A673 (cell line): ENCODE measurements around the gene AFAP1. TPM values are rescaled to one million over a fixed set of nuclear protein-coding genes. Genes with fewer than 3 reads are reported as not detected.

Source experiments
- BruUV-seq: library from RNA; stranded (reverse); fragments of 400-500 nt; replicated peaks from 2 replicates; lab custom pipeline; 2021; lab: Mats Ljungman, UMichigan
- CTCF ChIA-PET: fragments of 300-600 bp; sonication (Branson Sonifier 250); formaldehyde crosslinking; loops from one replicate; lab custom pipeline; 2022; ENCODE audit warnings: antibody characterized with exemption; lab: Charles Lee
- POLR2A ChIA-PET: fragments of 300-600 bp; sonication (Branson Sonifier 250); formaldehyde crosslinking; loops from one replicate; lab custom pipeline; 2022; ENCODE audit warnings: antibody characterized with exemption; ENCODE audit not compliant: low non-redundant PET; lab: Charles Lee
- DNase-seq: peaks from one replicate; pipeline ENCODE4 v3.0.0-alpha.2; 2015; ENCODE audit warnings: low spot score
- H3K27ac ChIP-seq: fragments of 200-600 bp; sonication (generic); 2 replicates; pipeline ENCODE4 v1.5.1; 2016; ENCODE audit warnings: mixed run types, low read depth, mild to moderate bottlenecking, mixed read lengths, antibody characterized with exemption, low read length; ENCODE audit not compliant: poor library complexity, severe bottlenecking
- H3K27me3 ChIP-seq: fragments of 200-600 bp; sonication (generic); replicated peaks from 2 replicates; pipeline ENCODE4 v1.6.1; 2017; ENCODE audit warnings: mixed run types, low read depth, mild to moderate bottlenecking, mixed read lengths, antibody characterized with exemption, low read length; ENCODE audit not compliant: insufficient read depth, poor library complexity
- H3K36me3 ChIP-seq: fragments of 200-600 bp; sonication (generic); 2 replicates; pipeline ENCODE4 v1.6.1; 2016; ENCODE audit warnings: mixed run types, mild to moderate bottlenecking, mixed read lengths, antibody characterized with exemption, low read length; ENCODE audit not compliant: insufficient read depth, poor library complexity, severe bottlenecking
- H3K4me1 ChIP-seq: fragments of 200-600 bp; sonication (generic); 2 replicates; pipeline ENCODE4 v1.6.1; 2017; ENCODE audit warnings: mixed run types, mild to moderate bottlenecking, mixed read lengths, antibody characterized with exemption, low read length; ENCODE audit not compliant: insufficient read depth, poor library complexity, severe bottlenecking
- H3K4me3 ChIP-seq: fragments of 200-600 bp; sonication (generic); 2 replicates; pipeline ENCODE4 v1.5.1; 2016; ENCODE audit warnings: low read depth, mixed run types, mild to moderate bottlenecking, mixed read lengths, low read length; ENCODE audit not compliant: poor library complexity, severe bottlenecking
- H3K9me3 ChIP-seq: fragments of 200-600 bp; sonication (generic); 2 replicates; pipeline ENCODE4 v1.6.1; 2016; ENCODE audit warnings: mixed run types, low read depth, mild to moderate bottlenecking, mixed read lengths, antibody characterized with exemption, low read length; ENCODE audit not compliant: poor library complexity, severe bottlenecking
- EZH2 ChIP-seq: fragments of 200-600 bp; sonication (generic); IDR thresholded peaks from 2 replicates; pipeline ENCODE4 v1.6.1; 2017; ENCODE audit warnings: borderline replicate concordance, low read depth, mild to moderate bottlenecking, mixed read lengths, antibody characterized with exemption, low read length; ENCODE audit not compliant: poor library complexity, severe bottlenecking
- intact Hi-C: fragments of 100-400 bp; cut with micrococcal nuclease; formaldehyde crosslinking; loops from one replicate; pipeline ENCODE4 v1.10.0; 2022; ENCODE audit not compliant: unreplicated experiment
- total RNA-seq: library from RNA; stranded (reverse); gene quantifications from 2 replicates; pipeline ENCODE4 v1.2.3, GENCODE V29; 2021
- TF ChIP-seq, protein P1 (sequence below): fragments of 300-800, 200-600 bp; sonication (generic); conservative IDR thresholded peaks from 2 replicates; pipeline ENCODE4 v1.5.1; 2017; ENCODE audit warnings: low read depth, mild to moderate bottlenecking, antibody characterized with exemption, low read length, moderate library complexity, mixed read lengths

Gene AFAP1
- total RNA-seq, 1 experiment from 2014 or later = 42.6 TPM

- Histone ChIP-seq H3K36me3 (no peaks in the 10 kb centered on the region), H3K9me3 (no peaks in the 10 kb centered on the region), H3K27ac (no peak overlapping the region), H3K27me3 (peaks cover 7% of the 10 kb centered on the region), H3K4me1 (no peaks in the 10 kb centered on the region), H3K4me3 (no peak overlapping the region)
- no peak for DNase-seq
- ChIA-PET CTCF (no interaction called here), POLR2A (no interaction called here)
- BruUV-seq = no TSS peak
- no peak for TF ChIP-seq EZH2
- TF ChIP-seq, protein P1, sequence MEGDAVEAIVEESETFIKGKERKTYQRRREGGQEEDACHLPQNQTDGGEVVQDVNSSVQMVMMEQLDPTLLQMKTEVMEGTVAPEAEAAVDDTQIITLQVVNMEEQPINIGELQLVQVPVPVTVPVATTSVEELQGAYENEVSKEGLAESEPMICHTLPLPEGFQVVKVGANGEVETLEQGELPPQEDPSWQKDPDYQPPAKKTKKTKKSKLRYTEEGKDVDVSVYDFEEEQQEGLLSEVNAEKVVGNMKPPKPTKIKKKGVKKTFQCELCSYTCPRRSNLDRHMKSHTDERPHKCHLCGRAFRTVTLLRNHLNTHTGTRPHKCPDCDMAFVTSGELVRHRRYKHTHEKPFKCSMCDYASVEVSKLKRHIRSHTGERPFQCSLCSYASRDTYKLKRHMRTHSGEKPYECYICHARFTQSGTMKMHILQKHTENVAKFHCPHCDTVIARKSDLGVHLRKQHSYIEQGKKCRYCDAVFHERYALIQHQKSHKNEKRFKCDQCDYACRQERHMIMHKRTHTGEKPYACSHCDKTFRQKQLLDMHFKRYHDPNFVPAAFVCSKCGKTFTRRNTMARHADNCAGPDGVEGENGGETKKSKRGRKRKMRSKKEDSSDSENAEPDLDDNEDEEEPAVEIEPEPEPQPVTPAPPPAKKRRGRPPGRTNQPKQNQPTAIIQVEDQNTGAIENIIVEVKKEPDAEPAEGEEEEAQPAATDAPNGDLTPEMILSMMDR = no peak
- intact Hi-C loops = loop anchor here (1.0 kb wide), 1 partner anchor 264 kb away; no protein-coding TSS in a partner anchor
These were observed 216.8 kb downstream of the AFAP1 start for GRCh38 chr4:7722766-7723387.

- DNase-seq = peak; percentile 29
- ChIA-PET POLR2A (no interaction called here), CTCF (no interaction called here)
- no peaks in the 10 kb centered on the region for H3K4me1 ChIP-seq
- no peak for TF ChIP-seq EZH2
- TF ChIP-seq, protein P1 = peak; percentile 45
- no peak overlapping the region for H3K4me3 ChIP-seq
- no peaks in the 10 kb centered on the region for H3K36me3 ChIP-seq
- intact Hi-C loops = loop anchor here (1.0 kb wide), 1 partner anchor 265 kb away; no protein-coding TSS in a partner anchor
- no peak overlapping the region for H3K27ac ChIP-seq
- BruUV-seq = no TSS peak
- no peaks in the 10 kb centered on the region for H3K9me3 ChIP-seq
- H3K27me3 ChIP-seq = peaks cover 7% of the 10 kb centered on the region
These were observed 217.6 kb downstream of the AFAP1 start for GRCh38 chr4:7721984-7722551.

DNA sequence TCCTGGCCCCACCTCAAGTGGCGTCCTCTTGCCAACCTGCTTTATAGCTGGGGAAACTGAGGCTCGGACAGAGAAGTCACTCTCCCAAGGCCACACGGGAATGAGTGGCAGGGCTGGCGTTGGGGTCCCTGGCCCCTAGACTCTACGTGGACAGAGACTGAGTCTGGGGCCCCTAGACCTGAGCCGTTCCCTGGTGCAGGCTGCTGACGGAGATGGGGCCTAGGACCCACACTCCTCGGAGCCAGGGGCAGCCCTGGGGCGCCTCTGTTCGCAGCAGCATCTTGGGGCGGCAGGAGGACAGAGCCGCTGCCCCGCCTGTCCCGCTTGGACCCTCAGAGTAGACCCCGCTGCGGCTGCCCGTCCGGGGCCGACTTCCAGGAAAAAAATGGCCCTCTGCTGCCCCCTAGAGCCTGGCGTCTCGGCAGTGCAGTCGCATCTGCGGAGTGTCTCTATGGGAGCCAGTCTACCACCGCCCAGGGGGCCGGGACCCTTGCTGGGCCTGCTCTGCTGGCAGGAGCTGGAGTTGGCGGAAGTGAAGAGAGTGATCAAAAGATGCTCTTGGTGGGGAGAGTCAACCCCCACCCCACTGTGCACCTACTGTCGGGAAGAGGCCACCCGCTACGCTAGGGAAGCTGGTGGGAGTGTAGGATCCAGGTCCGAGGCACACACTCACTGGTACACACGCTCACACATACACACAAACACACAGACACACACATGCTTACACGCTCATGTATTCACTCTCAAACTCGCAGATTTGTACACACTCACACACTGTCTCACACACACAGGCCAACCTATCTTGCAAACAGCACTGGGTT, 220.1 kb downstream of the AFAP1 start:
- ChIA-PET POLR2A (interaction anchor here (0.6 kb wide), 1 partner anchor 1032 kb away, joined by 12 read pairs; no protein-coding TSS in a partner anchor), CTCF (interaction anchor here (0.6 to 1.1 kb wide), 3 partner anchors 8 to 528 kb away, joined by 3 to 4 read pairs (median 4); partner anchors contain the start of gene SORCS2)
- Histone ChIP-seq H3K36me3 (no peaks in the 10 kb centered on the region), H3K4me1 (no peaks in the 10 kb centered on the region), H3K9me3 (no peaks in the 10 kb centered on the region), H3K4me3 (no peak overlapping the region), H3K27me3 (peaks cover 7% of the 10 kb centered on the region), H3K27ac (no peak overlapping the region)
- no peak for TF ChIP-seq EZH2
- TF ChIP-seq, protein P1 = peak; percentile 91
- intact Hi-C loops = loop anchor here (1.0 kb wide), 1 partner anchor 527 kb away; the partner anchor contains the start of gene SORCS2
- peak; percentile 69 for DNase-seq
- BruUV-seq = no TSS peak
